Epidermal melanocyte (primary cell): ENCODE measurements around the gene PABPN1.
A peak's percentile ranks its signal among the peaks of the same experiment; 100 is the strongest.
"Not testable (repeated sequence)": the region's sequence is repeated elsewhere in the genome, so short reads cannot be mapped to it uniquely, and the experiment has no call there.

ENCODE experiments used
- DNase-seq: peaks from one replicate; pipeline ENCODE4 v3.0.0; 2011; ENCODE audit warnings: low spot score; ENCODE audit not compliant: insufficient read length

Gene PABPN1

GRCh38 chr14:23301288-23301968, 19.8 kb upstream of the PABPN1 start:
- peak; percentile 97 for DNase-seq

GRCh38 chr14:23301969-23302289, 19.3 kb upstream of the PABPN1 start:
- no peak for DNase-seq

GRCh38 chr14:23302290-23303225, 18.7 kb upstream of the PABPN1 start, which contains the start of gene PPP1R3E:
TSS of gene PPP1R3E (minus strand) at chr14:23302859. CDS start at chr14:23302576, 283 bp downstream.
- no peak for DNase-seq

- peak; percentile 44 for DNase-seq
Measured at GRCh38 chr14:23306412-23307145, 14.7 kb upstream of the PABPN1 start, which contains the start of gene BCL2L2. TSS of gene BCL2L2 (plus strand) at chr14:23306833. CDS start at chr14:23307768, 935 bp downstream.

- DNase-seq, result no peak
Measured at GRCh38 chr14:23307146-23307530, 14.1 kb upstream of the PABPN1 start.

- DNase-seq, result no peak
Measured at GRCh38 chr14:23307687-23308644, 13.3 kb upstream of the PABPN1 start.

- DNase-seq, result no peak
Measured at GRCh38 chr14:23308721-23309445, 12.4 kb upstream of the PABPN1 start.

GRCh38 chr14:23310546-23310945, 10.7 kb upstream of the PABPN1 start:
- no peak for DNase-seq

- DNase-seq, result no peak
Measured at GRCh38 chr14:23316300-23316699, 5.0 kb upstream of the PABPN1 start.

GRCh38 chr14:23319746-23320583, 1.3 kb upstream of the PABPN1 start:
- DNase-seq, result no peak

GRCh38 chr14:23321572-23322547, 603 bp downstream of the PABPN1 start:
- no peak for DNase-seq

GRCh38 chr14:23322568-23323517, 1.6 kb downstream of the PABPN1 start:
- no peak for DNase-seq

GRCh38 chr14:23323838-23324454, 2.7 kb downstream of the PABPN1 start:
- no peak for DNase-seq

GRCh38 chr14:23324455-23324846, 3.2 kb downstream of the PABPN1 start:
- DNase-seq, result no peak

- DNase-seq, result no peak
Measured at GRCh38 chr14:23324993-23325392, 3.7 kb downstream of the PABPN1 start.

GRCh38 chr14:23325746-23326145, 4.5 kb downstream of the PABPN1 start:
- not testable (repeated sequence) for DNase-seq
